IPS-20b (cell line): ENCODE results near the gene WDR7.

Experiments
- H3K27ac ChIP-seq: one replicate; pipeline ENCODE4 v1.5.1; 2013; ENCODE audit warnings: low read length
- H3K27me3 ChIP-seq: 2 replicates; pipeline ENCODE4 v1.6.1; 2013; ENCODE audit warnings: mild to moderate bottlenecking, low read length, inconsistent platforms; ENCODE audit not compliant: insufficient read depth
- H3K36me3 ChIP-seq: 2 replicates; pipeline ENCODE4 v1.6.1; 2013; ENCODE audit warnings: low read depth, mild to moderate bottlenecking, inconsistent platforms, low read length, moderate library complexity; ENCODE audit not compliant: insufficient read depth
- H3K4me1 ChIP-seq: 2 replicates; pipeline ENCODE4 v1.6.1; 2013; ENCODE audit warnings: mild to moderate bottlenecking, control low read depth, inconsistent platforms, low read length, moderate library complexity; ENCODE audit not compliant: insufficient read depth
- H3K4me3 ChIP-seq: 2 replicates; pipeline ENCODE4 v1.5.1; 2013; ENCODE audit warnings: mild to moderate bottlenecking, low read length, inconsistent platforms
- H3K9ac ChIP-seq: 2 replicates; pipeline ENCODE4 v1.6.1; 2013; ENCODE audit warnings: low read depth, mild to moderate bottlenecking, inconsistent platforms, low read length, moderate library complexity
- H3K9me3 ChIP-seq: 2 replicates; pipeline ENCODE4 v1.6.1; 2013; ENCODE audit warnings: mild to moderate bottlenecking, low read depth, low read length, inconsistent platforms; ENCODE audit not compliant: insufficient read depth

WDR7 gene

GRCh38 chr18:57077005-57077765 is 426.0 kb downstream of the WDR7 start:
- H3K4me1 ChIP-seq: peaks cover 13% of the 10 kb centered on the region

DNA sequence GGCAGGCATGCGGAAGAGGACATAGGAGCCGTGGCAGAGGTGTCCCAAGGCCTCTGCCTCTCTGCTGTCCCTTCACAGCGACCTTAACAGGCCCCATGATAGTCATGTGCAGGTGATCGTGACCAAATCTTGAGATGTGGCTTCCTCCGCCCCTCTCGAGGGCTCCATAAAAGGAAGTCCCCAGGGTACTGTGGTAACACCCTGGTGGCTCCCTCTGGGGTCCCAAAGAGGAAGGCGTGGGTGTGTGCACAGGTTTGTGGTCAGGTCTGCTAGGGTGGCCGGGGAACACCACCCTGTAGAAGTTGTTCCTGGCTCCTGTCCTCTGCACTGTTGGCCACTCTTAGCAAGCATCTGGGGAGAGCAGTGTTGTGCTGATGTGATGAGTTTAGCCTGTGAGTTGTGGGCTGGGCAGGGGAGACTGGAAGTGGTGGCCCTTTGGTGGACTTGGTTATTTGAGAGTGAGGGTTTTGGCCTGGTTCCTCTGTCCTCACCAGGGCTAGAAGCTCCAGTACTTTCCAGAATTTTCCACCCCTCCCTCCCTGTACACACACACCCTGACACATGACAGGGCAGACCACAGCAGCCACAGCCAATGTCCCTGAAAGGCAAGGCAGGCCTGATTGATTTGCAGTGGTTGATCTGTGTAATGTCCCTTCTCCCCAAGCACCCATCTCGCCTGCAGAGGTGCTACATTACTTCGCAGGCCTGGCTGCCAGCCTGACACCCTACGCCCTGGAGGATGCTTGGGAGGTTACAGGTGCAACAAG is 426.8 kb downstream of the WDR7 start:
- Histone ChIP-seq H3K27ac (no peak overlapping the region), H3K4me1 (peaks cover 5% of the 10 kb centered on the region)

More at GRCh38 chr18:57077005-57077765, 426.0 kb downstream of the WDR7 start:
- Histone ChIP-seq H3K27ac (no peak overlapping the region), H3K36me3 (no peaks in the 10 kb centered on the region), H3K9me3 (no peaks in the 10 kb centered on the region), H3K4me3 (no peak overlapping the region), H3K9ac (no peak overlapping the region), H3K27me3 (no peaks in the 10 kb centered on the region)

GRCh38 chr18:57078614-57079013 is 427.5 kb downstream of the WDR7 start:
- no peaks in the 10 kb centered on the region for H3K36me3 ChIP-seq
- no peaks in the 10 kb centered on the region for H3K9me3 ChIP-seq
- peaks cover under 1% of the 10 kb centered on the region for H3K4me1 ChIP-seq
- no peaks in the 10 kb centered on the region for H3K27me3 ChIP-seq
- no peak overlapping the region for H3K27ac ChIP-seq
- H3K4me3 ChIP-seq: no peak overlapping the region
- H3K9ac ChIP-seq: no peak overlapping the region

More for the DNA sequence above, 426.8 kb downstream of the WDR7 start:
- Histone ChIP-seq H3K36me3 (no peaks in the 10 kb centered on the region), H3K4me3 (no peak overlapping the region), H3K9me3 (no peaks in the 10 kb centered on the region), H3K9ac (no peak overlapping the region), H3K27me3 (no peaks in the 10 kb centered on the region)

GRCh38 chr18:57080479-57080878 is 429.3 kb downstream of the WDR7 start:
- Histone ChIP-seq H3K4me1 (peaks cover 5% of the 10 kb centered on the region), H3K36me3 (no peaks in the 10 kb centered on the region), H3K9me3 (no peaks in the 10 kb centered on the region), H3K27me3 (no peaks in the 10 kb centered on the region), H3K4me3 (no peak overlapping the region), H3K9ac (no peak overlapping the region), H3K27ac (no peak overlapping the region)

GRCh38 chr18:57081899-57082298 is 430.7 kb downstream of the WDR7 start:
- H3K4me1 ChIP-seq: peaks cover 7% of the 10 kb centered on the region
- H3K27ac ChIP-seq: no peak overlapping the region
- H3K9ac ChIP-seq: no peak overlapping the region
- H3K4me3 ChIP-seq: no peak overlapping the region
- no peaks in the 10 kb centered on the region for H3K9me3 ChIP-seq
- no peaks in the 10 kb centered on the region for H3K27me3 ChIP-seq
- H3K36me3 ChIP-seq: no peaks in the 10 kb centered on the region

- Histone ChIP-seq H3K9me3 (no peaks in the 10 kb centered on the region), H3K27ac (no peak overlapping the region), H3K9ac (no peak overlapping the region), H3K27me3 (no peaks in the 10 kb centered on the region), H3K4me3 (no peak overlapping the region), H3K36me3 (no peaks in the 10 kb centered on the region), H3K4me1 (peaks cover 7% of the 10 kb centered on the region)
Measured at GRCh38 chr18:57083485-57083884, 432.3 kb downstream of the WDR7 start.

DNA sequence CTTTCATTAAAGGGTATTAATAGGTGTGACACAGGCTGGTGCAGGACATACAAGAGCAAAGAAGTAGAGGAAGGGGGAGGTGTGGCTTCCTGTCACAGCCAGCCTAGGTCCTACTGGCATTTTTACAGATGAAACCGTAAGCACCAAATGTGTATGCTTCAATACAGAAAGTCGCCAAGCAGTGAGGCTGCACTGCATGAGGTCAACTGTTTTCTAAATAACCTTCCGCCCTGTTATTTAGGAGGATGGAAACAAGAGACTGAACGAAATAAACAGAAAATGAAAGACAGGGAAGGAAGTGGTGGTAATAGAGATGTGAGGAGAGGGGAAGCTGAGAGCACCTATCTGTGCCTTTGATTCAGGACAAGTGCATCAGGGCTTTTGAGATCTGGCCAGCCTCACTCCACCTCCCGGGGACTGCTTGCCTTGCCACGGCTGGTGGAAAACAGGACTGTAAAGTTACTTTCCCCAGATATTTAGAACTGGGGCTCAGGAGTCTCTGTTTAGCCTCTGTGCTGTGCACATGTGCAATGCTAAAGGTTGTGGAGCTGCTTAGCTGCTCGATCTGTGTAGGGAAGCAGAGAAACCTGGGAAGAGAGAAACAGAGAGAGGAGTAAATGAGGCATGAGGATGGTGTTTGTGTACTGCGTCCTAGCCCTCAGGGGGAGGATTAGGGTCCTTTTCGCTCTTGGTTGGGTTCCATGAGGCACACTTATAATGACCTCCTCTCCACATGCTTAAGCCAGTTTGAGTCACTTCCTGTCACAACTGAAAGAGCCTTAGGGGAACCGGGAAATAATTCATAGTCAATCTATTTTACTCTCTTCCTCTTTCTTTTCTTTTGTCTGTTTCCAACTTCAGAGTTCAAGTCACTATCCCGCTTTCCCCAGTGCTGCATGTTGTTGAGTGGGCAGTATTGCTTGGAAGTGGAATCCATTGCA is 433.4 kb downstream of the WDR7 start:
- no peaks in the 10 kb centered on the region for H3K27me3 ChIP-seq
- H3K4me1 ChIP-seq: peaks cover 7% of the 10 kb centered on the region
- no peaks in the 10 kb centered on the region for H3K9me3 ChIP-seq
- no peak overlapping the region for H3K27ac ChIP-seq
- H3K4me3 ChIP-seq: no peak overlapping the region
- H3K9ac ChIP-seq: no peak overlapping the region
- no peaks in the 10 kb centered on the region for H3K36me3 ChIP-seq

DNA sequence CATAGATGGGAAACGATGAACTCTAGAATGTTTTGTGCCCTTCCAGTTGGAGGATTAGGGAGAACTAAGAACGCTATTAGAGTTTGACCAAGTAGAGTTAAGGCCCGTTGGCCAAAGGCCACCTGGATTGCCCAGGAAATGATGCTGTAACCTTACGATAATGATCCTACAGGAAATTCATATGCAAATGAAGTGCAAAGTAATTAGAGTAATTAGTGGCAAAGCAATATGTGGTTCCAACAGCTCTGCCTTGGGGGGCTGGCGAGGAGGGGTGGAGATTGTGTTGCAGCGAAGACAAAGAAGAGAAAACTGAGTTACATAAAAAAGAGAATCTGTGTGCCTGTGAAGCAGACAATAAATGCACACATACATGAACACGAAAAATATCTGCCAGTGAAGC is 434.2 kb downstream of the WDR7 start:
- H3K9ac ChIP-seq: no peak overlapping the region

GRCh38 chr18:57086163-57086562 is 435.0 kb downstream of the WDR7 start:
- no peaks in the 10 kb centered on the region for H3K9me3 ChIP-seq
- H3K4me1 ChIP-seq: peaks cover 7% of the 10 kb centered on the region
- H3K9ac ChIP-seq: no peak overlapping the region
- H3K27ac ChIP-seq: no peak overlapping the region
- no peaks in the 10 kb centered on the region for H3K27me3 ChIP-seq
- H3K4me3 ChIP-seq: no peak overlapping the region
- no peaks in the 10 kb centered on the region for H3K36me3 ChIP-seq

More for the DNA sequence above, 434.2 kb downstream of the WDR7 start:
- Histone ChIP-seq H3K27ac (no peak overlapping the region), H3K27me3 (no peaks in the 10 kb centered on the region), H3K9me3 (no peaks in the 10 kb centered on the region), H3K36me3 (no peaks in the 10 kb centered on the region), H3K4me1 (peaks cover 7% of the 10 kb centered on the region), H3K4me3 (no peak overlapping the region)
